ENCODE results near the gene PNPLA8. TPM values are rescaled to one million over a fixed set of nuclear protein-coding genes. Genes with fewer than 3 reads are reported as not detected.

Gene PNPLA8
- total RNA-seq, 4 donors from 2014 or later = 28.0 to 49.2 (median 37.8) TPM

DNA sequence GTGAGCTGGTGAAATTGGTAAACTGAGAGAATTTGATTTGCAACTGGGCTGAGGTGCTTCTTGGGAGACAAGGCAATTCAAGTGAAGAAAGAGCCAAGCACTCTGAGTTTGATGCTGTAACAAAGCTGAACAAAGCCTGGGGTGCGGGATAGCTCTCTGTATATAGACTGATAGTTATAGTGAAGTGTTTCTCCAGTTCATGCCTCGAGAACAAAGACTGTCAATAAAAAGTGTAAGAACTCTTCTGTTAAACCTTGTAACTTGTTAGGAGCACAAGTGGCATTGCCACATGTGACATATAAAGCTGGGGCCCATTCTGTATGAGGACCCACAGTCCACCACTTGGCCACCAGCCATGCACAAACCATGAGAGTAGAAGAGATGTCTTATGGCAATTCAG is 11.3 kb upstream of the PNPLA8 start:
- Histone ChIP-seq H3K4me3 (no peak overlapping the region), H3K4me1 (no peaks in the 10 kb centered on the region), H3K27me3 (no peaks in the 10 kb centered on the region), H3K36me3 (no peaks in the 10 kb centered on the region), H3K9me3 (no peaks in the 10 kb centered on the region), H3K27ac (no peak overlapping the region)
- DNase-seq (ENCODE audit: low spot score in 2 of 2) = no peak
- TF ChIP-seq POLR2A (IDR thresholded peaks at IDR 0.05) (no peak), CTCF (IDR thresholded peaks at IDR 0.05) (no peak), EP300 (IDR thresholded peaks at IDR 0.05) (no peak)
- 88% methylated on average over 2 of the region's 2 CpGs for WGBS, 2 donors

DNA sequence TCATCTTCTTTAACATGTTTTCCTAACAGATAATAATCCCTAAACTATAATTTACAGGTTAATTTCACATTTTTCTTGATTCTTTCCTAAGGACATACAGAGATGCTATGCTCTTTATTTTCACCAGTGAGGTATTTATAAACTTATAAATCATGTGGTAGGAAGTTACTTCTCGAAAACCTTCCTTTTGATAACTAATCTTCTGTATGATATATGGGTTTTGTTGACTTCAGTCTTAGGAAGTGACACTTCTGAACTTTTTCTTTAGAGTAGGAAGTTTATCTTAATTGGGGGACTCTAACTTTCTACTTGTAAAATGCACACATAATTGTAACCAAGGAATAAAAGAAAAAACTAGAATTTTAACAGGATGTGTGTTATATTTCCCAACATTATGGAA is 9.8 kb upstream of the PNPLA8 start:
- Histone ChIP-seq H3K27ac (no peak overlapping the region), H3K27me3 (no peaks in the 10 kb centered on the region), H3K36me3 (no peaks in the 10 kb centered on the region), H3K4me1 (no peaks in the 10 kb centered on the region), H3K9me3 (no peaks in the 10 kb centered on the region), H3K4me3 (no peak overlapping the region)
- no peak for DNase-seq (ENCODE audit: low spot score in 2 of 2)
- no peak for TF ChIP-seq EP300 (IDR thresholded peaks at IDR 0.05)
- TF ChIP-seq POLR2A (IDR thresholded peaks at IDR 0.05) = no peak
- no peak for TF ChIP-seq CTCF (IDR thresholded peaks at IDR 0.05)
- 71 to 78% methylated on average over 1 of the region's 1 CpG for WGBS, 2 donors

- no peaks in the 10 kb centered on the region for H3K27me3 ChIP-seq
- TF ChIP-seq POLR2A (IDR thresholded peaks at IDR 0.05) (no peak), CTCF (IDR thresholded peaks at IDR 0.05) (no peak), EP300 (IDR thresholded peaks at IDR 0.05) (no peak)
- no peaks in the 10 kb centered on the region for H3K4me1 ChIP-seq
- no peaks in the 10 kb centered on the region for H3K36me3 ChIP-seq
- no peak for DNase-seq (ENCODE audit: low spot score in 2 of 2)
- 73 to 84% methylated on average over 5 of the region's 5 CpGs for WGBS, 2 donors
- H3K9me3 ChIP-seq = no peaks in the 10 kb centered on the region
- no peak overlapping the region for H3K27ac ChIP-seq
- H3K4me3 ChIP-seq = no peak overlapping the region
Observed at GRCh38 chr7:108535257-108535656, 9.3 kb upstream of the PNPLA8 start.

DNA sequence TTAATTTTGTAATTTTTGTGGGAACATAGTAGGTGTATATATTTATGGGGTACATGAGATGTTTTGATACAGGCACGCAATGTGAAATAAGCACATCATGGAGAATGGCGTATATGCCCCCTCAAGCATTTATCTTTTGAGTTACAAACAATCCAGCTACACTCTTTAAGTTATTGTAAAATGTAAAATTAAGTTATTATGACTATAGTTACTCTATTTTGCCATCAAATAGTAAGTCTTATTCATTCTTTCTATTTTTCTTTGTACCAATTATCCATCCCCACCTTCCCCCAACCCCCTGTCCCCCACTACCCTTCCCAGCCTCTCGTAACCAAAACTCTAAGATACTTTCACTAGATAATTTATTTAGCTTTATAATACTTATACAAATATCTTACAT is 7.8 kb upstream of the PNPLA8 start:
- 98 to 99% methylated on average over 3 of the region's 3 CpGs for WGBS, 2 donors
- Histone ChIP-seq H3K36me3 (no peaks in the 10 kb centered on the region), H3K4me1 (no peaks in the 10 kb centered on the region), H3K4me3 (no peak overlapping the region), H3K27ac (no peak overlapping the region), H3K27me3 (no peaks in the 10 kb centered on the region), H3K9me3 (no peaks in the 10 kb centered on the region)
- no peak for TF ChIP-seq CTCF (IDR thresholded peaks at IDR 0.05)
- no peak for TF ChIP-seq EP300 (IDR thresholded peaks at IDR 0.05)
- TF ChIP-seq POLR2A (IDR thresholded peaks at IDR 0.05) = no peak
- DNase-seq (ENCODE audit: low spot score in 2 of 2) = no peak

DNA sequence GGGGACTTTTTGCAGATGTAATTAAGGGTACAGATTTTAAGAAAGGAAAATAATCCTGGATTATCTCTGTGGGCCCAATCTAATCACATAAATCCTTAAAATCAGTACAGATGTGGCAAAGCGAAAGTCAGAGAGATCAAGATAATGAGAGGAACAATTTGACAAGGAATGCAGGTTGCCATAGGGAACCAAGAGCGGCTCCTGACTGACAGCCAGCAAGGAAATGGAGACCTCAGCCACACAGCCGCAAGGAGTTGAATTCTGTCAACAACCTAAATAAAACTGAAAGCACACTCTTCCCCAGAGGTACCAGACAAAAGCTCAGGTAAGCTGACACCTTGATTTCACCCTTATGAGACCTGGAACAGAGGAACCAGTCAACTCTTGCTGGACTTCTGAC is 3.4 kb upstream of the PNPLA8 start:
- H3K4me3 ChIP-seq = no peak overlapping the region
- DNase-seq (ENCODE audit: low spot score in 2 of 2) = no peak
- H3K27me3 ChIP-seq = no peaks in the 10 kb centered on the region
- H3K36me3 ChIP-seq = no peaks in the 10 kb centered on the region
- no peak overlapping the region for H3K27ac ChIP-seq
- peaks cover 0 to 14% (median 11%) of the 10 kb centered on the region in 4 donors for H3K4me1 ChIP-seq
- no peak for TF ChIP-seq CTCF (IDR thresholded peaks at IDR 0.05)
- no peak for TF ChIP-seq EP300 (IDR thresholded peaks at IDR 0.05)
- no peak for TF ChIP-seq POLR2A (IDR thresholded peaks at IDR 0.05)
- no peaks in the 10 kb centered on the region for H3K9me3 ChIP-seq
- WGBS, 2 donors = 88 to 90% methylated on average over 3 of the region's 3 CpGs

Measured in tibial nerve (tissue), 4 donors.